ENCODE data around the gene CCDC40.

CCDC40 gene

GRCh38 chr17:80061421-80061820 lies 25.0 kb downstream of the CCDC40 start:
- DNase-seq (ENCODE audit: low spot score) = no peak
- no peak overlapping the region for H3K27ac Mint-ChIP-seq
- no peak overlapping the region for H3K4me3 Mint-ChIP-seq
- H3K36me3 Mint-ChIP-seq (ENCODE audit: low read depth) = no peaks in the 10 kb centered on the region
- H3K9me3 Mint-ChIP-seq = no peaks in the 10 kb centered on the region
- no peaks in the 10 kb centered on the region for H3K4me1 Mint-ChIP-seq (ENCODE audit: low read depth)
- no peaks in the 10 kb centered on the region for H3K27me3 Mint-ChIP-seq (ENCODE audit: low read depth)

GRCh38 chr17:80063830-80064585 lies 27.6 kb downstream of the CCDC40 start:
- Mint-ChIP-seq H3K4me3 (no peak overlapping the region), H3K4me1 (ENCODE audit: low read depth) (no peaks in the 10 kb centered on the region), H3K9me3 (no peaks in the 10 kb centered on the region), H3K27ac (no peak overlapping the region), H3K36me3 (ENCODE audit: low read depth) (no peaks in the 10 kb centered on the region), H3K27me3 (ENCODE audit: low read depth) (no peaks in the 10 kb centered on the region)
- DNase-seq (ENCODE audit: low spot score) = no peak

GRCh38 chr17:80064696-80065095 lies 28.3 kb downstream of the CCDC40 start:
- Mint-ChIP-seq H3K4me1 (ENCODE audit: low read depth) (no peaks in the 10 kb centered on the region), H3K36me3 (ENCODE audit: low read depth) (no peaks in the 10 kb centered on the region), H3K27me3 (ENCODE audit: low read depth) (no peaks in the 10 kb centered on the region), H3K27ac (no peak overlapping the region), H3K9me3 (no peaks in the 10 kb centered on the region), H3K4me3 (no peak overlapping the region)
- DNase-seq (ENCODE audit: low spot score) = no peak

- Mint-ChIP-seq H3K27ac (no peak overlapping the region), H3K27me3 (ENCODE audit: low read depth) (no peaks in the 10 kb centered on the region), H3K4me1 (ENCODE audit: low read depth) (no peaks in the 10 kb centered on the region), H3K9me3 (no peaks in the 10 kb centered on the region), H3K36me3 (ENCODE audit: low read depth) (no peaks in the 10 kb centered on the region), H3K4me3 (no peak overlapping the region)
- DNase-seq (ENCODE audit: low spot score) = no peak
These were observed 29.2 kb downstream of the CCDC40 start for GRCh38 chr17:80065478-80066170.

- no peaks in the 10 kb centered on the region for H3K9me3 Mint-ChIP-seq
- no peak for DNase-seq (ENCODE audit: low spot score)
- H3K36me3 Mint-ChIP-seq (ENCODE audit: low read depth) = no peaks in the 10 kb centered on the region
- H3K27me3 Mint-ChIP-seq (ENCODE audit: low read depth) = no peaks in the 10 kb centered on the region
- H3K4me1 Mint-ChIP-seq (ENCODE audit: low read depth) = peaks cover 3% of the 10 kb centered on the region
- H3K27ac Mint-ChIP-seq = no peak overlapping the region
- H3K4me3 Mint-ChIP-seq = no peak overlapping the region
These were observed 31.0 kb downstream of the CCDC40 start for GRCh38 chr17:80067393-80067986.

GRCh38 chr17:80068301-80069222 lies 32.1 kb downstream of the CCDC40 start:
- no peaks in the 10 kb centered on the region for H3K9me3 Mint-ChIP-seq
- no peaks in the 10 kb centered on the region for H3K27me3 Mint-ChIP-seq (ENCODE audit: low read depth)
- no peak overlapping the region for H3K4me3 Mint-ChIP-seq
- DNase-seq (ENCODE audit: low spot score) = no peak
- H3K4me1 Mint-ChIP-seq (ENCODE audit: low read depth) = peaks cover 3% of the 10 kb centered on the region
- no peaks in the 10 kb centered on the region for H3K36me3 Mint-ChIP-seq (ENCODE audit: low read depth)
- no peak overlapping the region for H3K27ac Mint-ChIP-seq

- DNase-seq (ENCODE audit: low spot score) = no peak
- no peaks in the 10 kb centered on the region for H3K36me3 Mint-ChIP-seq (ENCODE audit: low read depth)
- H3K9me3 Mint-ChIP-seq = no peaks in the 10 kb centered on the region
- no peak overlapping the region for H3K27ac Mint-ChIP-seq
- H3K4me1 Mint-ChIP-seq (ENCODE audit: low read depth) = peaks cover 3% of the 10 kb centered on the region
- no peak overlapping the region for H3K4me3 Mint-ChIP-seq
- no peaks in the 10 kb centered on the region for H3K27me3 Mint-ChIP-seq (ENCODE audit: low read depth)
These were observed 34.1 kb downstream of the CCDC40 start for GRCh38 chr17:80070375-80071115.

GRCh38 chr17:80071116-80071841 lies 34.8 kb downstream of the CCDC40 start:
- H3K27ac Mint-ChIP-seq = no peak overlapping the region
- H3K9me3 Mint-ChIP-seq = no peaks in the 10 kb centered on the region
- no peaks in the 10 kb centered on the region for H3K36me3 Mint-ChIP-seq (ENCODE audit: low read depth)
- H3K4me1 Mint-ChIP-seq (ENCODE audit: low read depth) = peaks cover 3% of the 10 kb centered on the region
- H3K4me3 Mint-ChIP-seq = no peak overlapping the region
- DNase-seq (ENCODE audit: low spot score) = no peak
- no peaks in the 10 kb centered on the region for H3K27me3 Mint-ChIP-seq (ENCODE audit: low read depth)

- H3K4me3 Mint-ChIP-seq = no peak overlapping the region
- no peaks in the 10 kb centered on the region for H3K9me3 Mint-ChIP-seq
- peaks cover 3% of the 10 kb centered on the region for H3K4me1 Mint-ChIP-seq (ENCODE audit: low read depth)
- no peak overlapping the region for H3K27ac Mint-ChIP-seq
- DNase-seq (ENCODE audit: low spot score) = no peak
- no peaks in the 10 kb centered on the region for H3K36me3 Mint-ChIP-seq (ENCODE audit: low read depth)
- H3K27me3 Mint-ChIP-seq (ENCODE audit: low read depth) = no peaks in the 10 kb centered on the region
These were observed 36.0 kb downstream of the CCDC40 start for GRCh38 chr17:80072410-80072809.

- no peaks in the 10 kb centered on the region for H3K36me3 Mint-ChIP-seq (ENCODE audit: low read depth)
- H3K9me3 Mint-ChIP-seq = no peaks in the 10 kb centered on the region
- no peak overlapping the region for H3K4me3 Mint-ChIP-seq
- no peak overlapping the region for H3K27ac Mint-ChIP-seq
- peaks cover 2% of the 10 kb centered on the region for H3K27me3 Mint-ChIP-seq (ENCODE audit: low read depth)
- peaks cover 5% of the 10 kb centered on the region for H3K4me1 Mint-ChIP-seq (ENCODE audit: low read depth)
- no peak for DNase-seq (ENCODE audit: low spot score)
These were observed 43.6 kb downstream of the CCDC40 start for GRCh38 chr17:80080081-80080480.

- DNase-seq (ENCODE audit: low spot score) = no peak
- Mint-ChIP-seq H3K27ac (no peak overlapping the region), H3K9me3 (no peaks in the 10 kb centered on the region), H3K4me1 (ENCODE audit: low read depth) (peaks cover 5% of the 10 kb centered on the region), H3K4me3 (no peak overlapping the region), H3K27me3 (ENCODE audit: low read depth) (peaks cover 2% of the 10 kb centered on the region), H3K36me3 (ENCODE audit: low read depth) (no peaks in the 10 kb centered on the region)
These were observed 45.2 kb downstream of the CCDC40 start for GRCh38 chr17:80081596-80081995.

- no peaks in the 10 kb centered on the region for H3K9me3 Mint-ChIP-seq
- no peaks in the 10 kb centered on the region for H3K36me3 Mint-ChIP-seq (ENCODE audit: low read depth)
- H3K27me3 Mint-ChIP-seq (ENCODE audit: low read depth) = peaks cover 2% of the 10 kb centered on the region
- peak overlapping the region; percentile 52 for H3K27ac Mint-ChIP-seq
- H3K4me3 Mint-ChIP-seq = no peak overlapping the region
- peaks cover 5% of the 10 kb centered on the region for H3K4me1 Mint-ChIP-seq (ENCODE audit: low read depth)
- DNase-seq (ENCODE audit: low spot score) = peak; percentile 52
These were observed 46.1 kb downstream of the CCDC40 start for GRCh38 chr17:80082403-80083135.

All from T-helper 2 cell treated with Interferon-gamma antibody and Interleukin-4, amounts not matched to agents 5 μg/mL and 100 μg/mL, for 36 hours (primary cell).